ENCODE measurements around the gene EPHA2.

Gene EPHA2

DNA sequence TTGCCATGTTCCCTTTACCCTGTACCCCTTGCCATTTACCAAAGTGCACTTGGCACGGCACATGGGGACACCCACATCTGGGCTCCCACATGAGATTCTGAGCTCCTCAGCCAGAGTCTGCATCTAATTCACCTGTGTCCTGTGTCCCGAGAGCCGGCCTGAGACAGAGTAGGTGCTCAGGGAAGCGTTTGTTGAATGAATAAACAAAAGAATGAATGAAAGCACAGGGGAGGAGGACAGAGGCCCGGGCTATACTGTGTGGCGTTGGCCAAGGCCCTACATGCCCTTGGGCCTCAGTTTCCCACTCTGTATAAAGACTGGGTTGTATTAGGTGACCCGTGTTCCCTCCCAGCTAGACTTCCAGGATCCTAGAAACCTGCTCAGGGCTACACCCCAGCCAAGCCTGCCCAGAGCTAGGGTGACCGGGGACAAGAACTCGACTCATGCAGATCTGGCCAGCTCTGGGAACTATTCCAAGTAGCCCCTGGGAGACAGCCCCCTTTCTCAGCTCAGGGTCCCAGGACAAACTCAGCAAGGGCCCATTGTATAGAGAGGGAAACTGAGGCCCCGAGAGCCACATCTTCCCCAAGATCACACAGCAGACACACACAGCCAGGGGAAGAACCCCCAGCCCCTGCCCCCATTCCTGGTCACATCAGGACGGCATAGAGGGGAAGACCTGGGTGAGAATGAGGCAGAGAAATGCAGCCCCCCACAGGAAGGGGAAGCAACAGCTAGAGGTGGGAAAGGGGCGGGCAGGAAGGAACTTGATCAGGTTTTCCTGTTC is 6.0 kb downstream of the EPHA2 start:
- DNase-seq (ENCODE audit: low read depth) = no peak

DNA sequence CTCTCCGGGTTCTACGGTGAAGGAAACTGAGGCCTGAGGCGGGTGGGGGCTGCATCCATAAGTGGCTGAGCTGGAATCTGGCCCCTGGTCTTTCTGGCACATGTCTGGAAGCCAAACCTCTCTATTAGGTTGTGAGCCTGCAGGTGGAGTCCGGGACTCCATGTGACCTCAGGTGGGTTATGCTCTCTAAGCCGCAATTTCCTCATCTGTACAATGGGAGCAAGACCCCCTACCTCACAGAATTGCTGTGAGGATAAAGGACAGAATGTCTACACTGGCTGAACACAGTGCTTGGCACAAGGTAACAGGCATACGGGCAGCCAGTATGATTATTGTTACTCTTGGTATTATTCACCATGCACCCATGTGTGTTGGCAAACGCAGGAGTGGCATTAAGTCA is 6.7 kb downstream of the EPHA2 start:
- no peak for DNase-seq (ENCODE audit: low read depth)

DNA sequence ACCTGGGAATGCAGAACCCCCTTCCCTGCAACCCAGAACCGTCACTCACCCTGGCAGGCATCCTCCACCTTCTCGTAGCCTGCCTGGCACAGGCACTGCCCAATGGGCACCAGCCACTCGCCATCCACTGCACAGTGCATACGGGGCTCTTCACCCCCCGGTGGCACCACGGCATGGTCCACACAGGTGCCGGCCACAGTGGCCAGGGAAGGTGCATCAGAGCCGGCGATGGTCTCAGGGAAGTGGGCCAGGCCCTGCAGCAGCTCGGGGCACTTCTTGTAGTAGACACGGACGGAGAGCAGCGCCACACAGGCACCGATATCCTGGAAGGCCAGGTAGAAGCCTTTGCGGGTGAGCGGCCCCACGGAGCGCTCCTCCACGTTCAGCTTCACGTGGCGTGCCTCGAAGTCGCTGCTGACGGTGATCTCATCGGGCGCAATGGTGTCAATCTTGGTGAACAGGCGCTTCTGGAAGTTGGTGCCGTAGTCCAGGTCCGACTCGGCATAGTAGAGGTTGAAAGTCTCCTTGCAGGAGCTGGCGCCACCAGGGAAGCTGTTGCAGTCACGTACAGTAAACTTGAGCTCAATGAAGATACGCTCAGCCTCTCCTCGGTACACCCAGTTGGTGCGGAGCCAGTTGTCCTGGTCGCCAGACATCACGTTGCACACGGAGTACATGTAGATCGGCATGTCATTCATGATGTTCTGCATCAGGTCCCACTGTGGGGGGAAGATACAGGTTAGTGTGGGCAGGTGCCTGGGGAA is 7.4 kb downstream of the EPHA2 start:
- DNase-seq (ENCODE audit: low read depth) = no peak

DNA sequence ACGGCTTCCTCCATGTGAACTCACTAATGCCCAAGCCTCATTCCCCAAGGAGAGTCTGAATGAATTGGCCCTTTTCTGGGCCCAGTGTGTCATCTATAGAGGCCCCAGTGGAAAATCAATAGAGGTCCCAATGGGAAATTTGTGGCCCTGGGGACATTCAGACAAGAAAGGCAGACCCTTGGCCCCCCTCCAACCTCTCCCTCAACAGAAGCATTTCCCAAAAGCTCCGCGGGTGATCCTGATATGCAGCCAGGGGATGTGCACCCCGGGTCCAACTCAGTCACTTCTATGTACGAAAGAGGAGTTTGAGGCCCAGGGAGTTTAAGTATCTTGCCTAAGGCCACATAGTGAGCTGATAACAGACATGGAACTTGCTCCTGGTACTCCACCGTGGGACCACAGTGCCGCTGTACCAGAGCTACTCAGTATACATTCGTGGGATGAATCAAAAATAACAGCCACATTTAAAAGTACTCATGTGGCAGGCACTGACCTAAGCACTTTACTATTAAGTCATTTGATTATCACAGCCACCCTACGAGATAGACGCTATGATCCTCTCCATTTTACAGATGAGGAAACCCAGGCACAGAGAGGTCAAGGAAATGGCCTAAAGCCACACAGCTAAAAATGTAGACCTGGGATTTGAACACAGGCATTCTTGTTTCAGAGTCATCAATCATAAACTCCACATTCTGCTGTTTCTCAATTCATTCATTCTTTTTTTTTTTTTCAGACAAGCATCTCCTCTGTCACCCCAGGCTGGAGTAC is 8.5 kb downstream of the EPHA2 start:
- DNase-seq (ENCODE audit: low read depth) = no peak

DNA sequence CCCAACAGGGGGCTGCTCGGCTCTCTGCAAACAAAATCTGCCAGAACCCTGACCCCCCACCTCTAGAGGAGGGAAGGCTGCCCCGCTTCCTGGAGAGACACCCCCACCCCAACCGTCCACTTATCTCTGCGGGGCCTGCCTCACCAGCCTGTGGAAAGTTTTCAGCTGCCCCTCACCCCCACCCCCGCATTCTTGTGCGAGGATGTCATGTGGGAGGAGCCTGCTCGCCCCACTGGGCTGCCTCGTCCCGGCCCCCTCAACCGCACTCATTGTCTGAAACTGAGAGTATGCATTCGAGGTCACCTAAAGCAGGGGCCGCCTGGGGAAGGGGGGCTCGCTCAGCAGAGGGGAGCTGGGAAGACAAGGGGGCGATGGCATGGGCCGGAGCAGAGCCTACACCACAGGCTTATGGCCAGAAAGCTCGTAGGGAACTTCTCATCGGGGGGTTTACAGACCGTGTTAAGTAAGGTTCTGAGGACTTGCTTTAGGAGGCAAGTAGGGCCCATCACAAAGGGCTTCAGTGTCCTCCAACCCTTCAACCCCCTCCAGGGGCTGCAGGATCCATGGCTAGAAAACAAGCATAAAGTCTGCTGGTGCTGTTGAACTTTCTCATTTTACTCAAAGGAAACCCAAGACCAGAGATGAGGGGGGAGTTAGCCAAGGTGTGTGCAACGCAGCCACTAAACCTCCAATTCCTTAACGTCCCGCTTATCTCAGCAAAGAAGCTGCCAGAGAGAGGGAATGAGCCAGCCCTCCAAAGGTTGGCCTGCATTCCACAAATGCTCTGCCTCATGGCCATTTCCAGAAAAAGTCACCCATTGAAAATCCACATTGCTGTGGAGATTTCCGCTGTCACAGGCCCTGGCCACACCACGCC is 9.4 kb downstream of the EPHA2 start:
- DNase-seq (ENCODE audit: low read depth) = peak; percentile 94

DNA sequence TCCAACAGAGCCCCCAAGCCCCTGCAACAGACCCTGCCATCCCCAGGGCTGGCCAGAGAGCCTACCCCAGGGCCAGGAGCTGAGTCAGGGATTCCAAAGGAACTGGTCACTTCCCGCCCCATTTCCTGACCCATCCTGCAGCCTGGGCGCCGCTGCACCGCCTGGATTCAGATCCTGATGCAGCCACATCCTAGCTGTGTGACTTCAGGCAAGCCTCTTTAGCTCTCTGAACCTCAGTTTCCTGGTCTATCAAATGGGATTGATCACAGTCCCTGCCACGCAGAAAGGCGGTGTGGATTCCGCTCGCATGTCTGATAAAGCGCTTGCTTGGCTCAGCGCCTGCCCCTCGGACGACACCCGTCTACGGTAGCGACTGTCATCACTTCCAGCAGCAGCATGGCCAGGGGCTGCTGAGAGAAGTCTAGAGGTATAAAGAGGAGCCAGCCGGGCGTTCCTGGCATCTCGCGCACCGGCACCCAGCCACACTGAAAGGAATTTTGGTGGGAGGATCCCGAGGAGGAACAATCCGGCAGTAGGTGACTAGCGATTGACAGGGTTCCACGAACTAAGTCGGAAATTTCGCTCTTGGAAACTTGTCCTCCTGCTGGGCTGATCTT is 10.1 kb downstream of the EPHA2 start:
- DNase-seq (ENCODE audit: low read depth) = peak; percentile 84

DNA sequence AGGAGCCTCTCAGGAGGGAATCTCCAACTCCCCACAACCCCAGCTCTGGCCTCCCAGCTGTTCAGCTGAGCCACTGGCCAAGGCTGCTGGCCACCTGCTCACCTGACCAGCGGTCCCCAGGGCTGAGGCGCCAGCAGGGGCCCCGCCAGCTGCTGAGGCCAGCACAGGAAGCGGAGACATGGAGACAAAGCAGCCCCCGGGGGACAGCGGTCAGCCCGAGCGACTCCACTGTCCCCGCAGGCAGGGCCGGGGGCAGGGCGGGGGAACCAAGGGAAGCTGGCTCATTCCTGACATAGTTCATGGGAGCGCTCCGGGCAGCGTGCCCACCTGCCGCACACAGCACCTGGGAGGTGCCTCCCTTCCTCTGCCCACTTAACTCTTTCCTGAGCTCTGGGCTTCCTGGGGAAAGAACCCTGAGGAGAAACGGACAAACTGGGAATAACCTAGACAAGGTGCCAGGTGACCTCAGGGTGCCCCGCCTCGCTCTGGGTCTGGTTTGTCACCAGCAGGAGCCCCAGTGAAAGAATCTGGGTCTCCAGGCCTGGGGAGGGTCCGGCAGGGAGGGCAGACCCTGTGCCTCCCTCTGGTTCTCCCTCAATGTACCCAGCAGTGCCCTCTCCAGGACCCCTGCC is 10.7 kb downstream of the EPHA2 start:
- no peak for DNase-seq (ENCODE audit: low read depth)

DNA sequence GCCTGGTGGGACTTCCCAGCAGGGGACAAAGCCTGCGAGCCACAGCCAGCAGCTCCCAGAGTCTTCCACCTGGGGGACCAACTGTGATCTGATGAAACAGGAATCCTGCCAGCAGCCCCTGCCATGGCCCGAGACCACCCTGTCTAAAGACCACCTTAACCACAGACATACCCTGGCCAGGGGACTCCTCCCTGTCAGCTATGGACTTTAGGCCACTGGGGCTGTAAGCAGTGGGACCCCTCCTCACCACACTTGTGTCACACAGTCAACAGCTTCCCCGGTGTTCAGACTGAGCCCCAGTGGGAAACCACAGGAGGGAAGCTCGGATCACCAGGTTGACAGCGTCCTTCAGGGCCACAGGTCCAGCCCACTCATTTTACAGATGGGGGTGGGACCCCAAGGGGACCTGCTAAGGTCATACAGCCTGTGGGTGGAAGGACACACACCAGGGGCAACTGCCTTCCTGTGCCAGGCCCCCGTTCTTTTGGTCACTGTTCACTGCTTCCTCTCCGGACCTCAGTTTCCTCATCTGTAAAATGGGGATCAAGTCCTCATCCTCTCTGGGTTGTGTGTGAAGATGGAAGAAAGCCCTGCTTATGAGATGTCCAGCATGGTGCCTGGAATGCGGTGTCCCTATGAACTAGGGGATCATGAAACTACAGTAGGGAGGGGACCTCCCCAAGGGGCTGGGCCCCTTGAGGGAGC is 11.4 kb downstream of the EPHA2 start:
- no peak for DNase-seq (ENCODE audit: low read depth)

DNA sequence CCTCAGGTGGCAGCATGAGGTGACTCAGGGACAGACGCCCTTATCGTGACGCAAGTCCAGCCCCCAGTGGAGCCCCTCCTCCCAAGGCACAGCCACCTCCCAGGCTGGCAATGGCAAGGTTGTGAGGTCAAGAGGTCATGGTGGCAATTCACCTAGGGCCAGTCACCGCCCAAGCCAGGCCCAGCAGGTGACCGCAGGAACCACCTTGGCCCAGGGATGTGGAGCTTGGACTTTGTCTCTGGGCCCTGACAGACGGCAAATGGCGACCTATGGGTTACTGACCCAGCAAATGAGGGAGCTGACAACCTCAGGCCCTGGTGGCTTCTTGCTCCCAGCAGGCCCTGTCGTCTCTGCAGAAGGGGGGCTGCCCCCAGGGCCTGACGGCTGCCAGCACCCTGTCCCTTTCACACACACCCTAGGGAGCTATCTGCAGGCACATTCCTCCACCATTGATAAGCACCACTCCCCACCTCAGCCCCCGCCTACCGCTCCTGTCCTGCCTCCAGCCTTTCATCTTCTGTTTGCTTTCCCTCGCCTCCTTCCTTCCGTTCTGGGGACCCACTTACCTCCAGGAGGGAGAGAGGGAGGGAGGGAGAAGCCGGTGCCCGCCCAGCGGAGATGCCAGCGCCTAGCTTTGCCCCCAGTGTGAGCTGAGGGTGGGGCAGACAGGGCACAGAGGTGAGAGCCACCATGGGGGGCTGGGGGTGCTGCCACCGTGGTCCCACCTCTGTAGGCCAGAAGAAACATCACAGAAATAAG is 12.1 kb downstream of the EPHA2 start:
- no peak for DNase-seq (ENCODE audit: low read depth)

DNA sequence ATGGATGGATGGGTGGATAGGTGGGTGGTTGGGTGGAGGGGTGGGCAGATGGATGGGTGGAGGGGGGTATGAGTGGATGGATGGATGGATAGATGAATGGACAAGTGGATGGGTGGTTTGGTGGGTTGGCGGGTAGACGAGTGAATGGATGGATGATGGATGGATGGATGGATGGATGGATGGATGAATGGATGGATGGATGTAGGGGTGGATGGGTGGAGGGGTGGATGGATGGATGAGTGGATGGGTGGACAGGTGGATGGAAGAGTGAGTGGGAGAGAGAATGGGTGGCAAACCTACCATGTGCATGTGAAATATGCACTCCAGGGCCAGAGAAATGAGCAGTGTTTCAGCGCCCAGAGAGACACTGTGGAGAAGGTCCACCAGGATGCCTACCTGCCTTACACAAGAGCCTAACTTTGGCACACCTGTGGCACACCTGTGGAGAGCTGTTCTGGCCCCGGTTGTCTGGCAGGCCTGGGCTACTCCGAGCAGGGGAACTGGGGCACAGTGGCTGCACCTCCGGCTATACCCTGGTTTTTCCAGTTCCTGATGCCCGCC is 12.8 kb downstream of the EPHA2 start:
- no peak for DNase-seq (ENCODE audit: low read depth)

DNA sequence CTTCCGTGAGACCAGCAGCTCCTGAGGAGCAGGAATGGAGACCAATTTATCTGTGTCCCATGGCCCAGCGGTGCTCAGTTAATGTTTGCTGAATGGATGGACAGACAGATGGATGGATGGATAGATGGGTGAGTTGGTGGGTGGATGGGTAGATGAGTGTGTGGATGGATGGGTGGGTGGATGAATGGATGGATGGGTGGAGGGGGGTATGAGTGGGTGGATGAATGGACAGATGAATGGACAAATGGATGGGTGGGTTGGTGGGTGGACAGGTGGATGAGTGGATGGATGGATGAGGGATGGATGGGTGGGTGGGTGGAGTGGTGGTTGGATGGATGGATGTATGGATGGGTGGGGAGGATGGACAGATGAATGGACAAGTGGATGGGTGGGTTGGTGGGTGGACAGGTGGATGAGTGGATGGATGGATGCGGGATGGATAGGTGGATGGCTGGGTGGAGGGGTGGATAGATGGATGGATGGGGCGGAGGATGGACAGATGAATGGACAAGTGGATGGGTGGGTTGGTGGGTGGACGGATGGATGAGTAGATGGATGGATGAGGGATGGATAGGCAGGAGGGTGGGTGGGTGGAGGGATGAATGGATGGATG is 13.4 kb downstream of the EPHA2 start:
- no peak for DNase-seq (ENCODE audit: low read depth)

DNA sequence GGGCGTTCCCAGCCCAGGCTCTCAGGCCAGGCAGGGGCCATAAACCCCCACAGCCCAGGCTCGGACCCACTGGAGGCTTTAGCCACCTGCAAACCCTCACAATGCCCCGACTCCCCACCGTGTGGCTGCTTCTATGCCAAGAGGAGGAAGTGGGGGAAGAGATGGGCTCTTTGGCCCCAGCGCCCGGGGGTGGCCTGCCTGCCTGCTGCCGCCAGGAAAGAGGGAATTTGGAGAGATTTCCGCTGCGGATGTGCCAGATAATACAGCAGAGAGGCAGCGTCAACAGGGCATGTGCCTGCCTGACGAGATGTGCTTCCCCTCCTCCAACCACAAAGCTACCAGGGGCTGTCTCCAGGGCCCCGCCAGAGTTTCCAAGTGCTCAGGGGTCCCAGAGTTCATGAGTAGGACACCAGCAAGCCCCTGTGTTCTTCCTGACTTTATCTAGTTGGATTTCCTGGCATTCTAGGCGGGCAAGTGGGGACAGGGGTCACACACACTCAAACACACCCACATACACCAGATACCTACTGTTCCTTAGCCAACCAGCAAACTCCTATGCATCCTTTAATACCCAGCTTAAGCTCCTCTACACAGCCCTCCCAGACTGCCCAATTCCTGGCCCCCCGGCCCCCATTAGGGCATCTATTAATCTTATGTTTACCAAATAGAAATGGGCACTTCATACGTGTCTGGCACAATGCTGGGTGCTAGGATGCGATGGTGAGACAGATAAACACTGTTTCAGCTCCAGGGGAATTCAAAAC is 14.1 kb downstream of the EPHA2 start:
- peak; percentile 44 for DNase-seq (ENCODE audit: low read depth)

DNA sequence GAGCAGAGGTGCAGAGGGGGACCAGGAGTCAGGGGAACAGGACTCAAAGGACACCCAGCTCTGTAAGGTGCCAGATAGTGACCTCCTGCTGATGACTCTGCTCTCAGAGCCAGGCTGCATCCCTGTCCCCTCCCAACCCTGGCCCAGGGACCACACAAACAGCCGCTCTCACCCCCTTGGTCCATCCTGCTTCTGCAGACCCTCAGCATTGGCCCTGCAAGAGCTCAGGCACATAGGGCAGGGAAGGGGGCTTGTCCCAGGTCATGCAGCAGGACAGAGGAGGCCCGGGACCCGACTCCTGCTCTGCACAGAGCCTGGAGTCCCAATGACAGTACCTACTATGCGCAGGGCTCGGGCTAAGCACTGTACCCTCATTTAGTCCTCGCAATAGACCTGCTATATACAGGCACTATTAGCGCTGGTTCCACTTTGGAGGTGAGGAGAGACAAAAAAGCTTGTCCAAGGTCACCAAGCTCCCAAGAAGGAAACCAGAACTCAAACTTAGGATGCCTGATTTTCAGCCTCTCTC is 15.7 kb downstream of the EPHA2 start:
- DNase-seq (ENCODE audit: low read depth) = no peak

DNA sequence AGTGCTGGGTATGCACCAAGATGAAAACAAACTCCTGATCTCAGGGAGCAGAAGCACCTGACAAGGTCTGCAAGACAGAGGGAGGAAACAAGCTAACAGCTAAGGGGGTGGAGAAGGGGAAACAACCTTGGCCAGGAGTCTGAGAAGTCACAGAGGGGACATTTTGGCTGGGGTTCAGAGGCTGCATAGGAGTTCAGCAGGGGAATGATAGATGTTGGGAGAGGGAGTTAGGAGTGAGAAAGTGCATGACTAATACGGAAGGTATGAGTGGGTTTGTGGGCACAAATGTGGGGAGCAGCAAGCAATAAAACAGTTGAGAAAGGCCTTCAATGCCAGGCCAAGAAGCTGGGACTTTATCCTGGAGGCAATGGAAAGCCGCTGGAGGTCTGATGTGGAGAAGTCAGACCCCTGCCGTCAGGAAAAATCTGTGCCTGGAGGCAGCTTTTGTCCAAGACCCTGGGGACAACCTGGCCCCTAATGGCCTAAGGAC is 16.4 kb downstream of the EPHA2 start:
- peak; percentile 97 for DNase-seq (ENCODE audit: low read depth)

DNA sequence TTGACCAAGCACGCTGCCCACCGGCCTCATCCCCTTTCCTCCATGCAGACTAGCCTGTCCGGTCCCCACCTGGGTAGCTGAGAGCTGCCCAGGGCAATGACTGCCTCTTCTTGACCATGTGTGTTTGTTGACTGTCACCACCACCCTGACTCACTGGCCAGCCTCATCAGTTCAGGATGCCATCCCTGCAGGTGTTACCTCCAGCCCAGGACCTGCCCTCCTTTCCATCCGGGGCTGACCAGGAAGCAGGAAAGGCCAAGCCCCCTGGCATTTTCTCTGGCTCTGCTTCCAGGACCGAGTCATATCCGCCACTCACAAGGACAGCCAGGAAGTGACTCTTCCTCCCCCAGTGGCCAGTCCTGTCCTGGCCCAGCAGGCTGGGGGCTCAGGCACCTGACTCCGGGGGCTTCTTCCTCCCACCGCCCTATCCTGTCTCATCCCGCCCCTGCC is 17.1 kb downstream of the EPHA2 start:
- DNase-seq (ENCODE audit: low read depth) = no peak

DNA sequence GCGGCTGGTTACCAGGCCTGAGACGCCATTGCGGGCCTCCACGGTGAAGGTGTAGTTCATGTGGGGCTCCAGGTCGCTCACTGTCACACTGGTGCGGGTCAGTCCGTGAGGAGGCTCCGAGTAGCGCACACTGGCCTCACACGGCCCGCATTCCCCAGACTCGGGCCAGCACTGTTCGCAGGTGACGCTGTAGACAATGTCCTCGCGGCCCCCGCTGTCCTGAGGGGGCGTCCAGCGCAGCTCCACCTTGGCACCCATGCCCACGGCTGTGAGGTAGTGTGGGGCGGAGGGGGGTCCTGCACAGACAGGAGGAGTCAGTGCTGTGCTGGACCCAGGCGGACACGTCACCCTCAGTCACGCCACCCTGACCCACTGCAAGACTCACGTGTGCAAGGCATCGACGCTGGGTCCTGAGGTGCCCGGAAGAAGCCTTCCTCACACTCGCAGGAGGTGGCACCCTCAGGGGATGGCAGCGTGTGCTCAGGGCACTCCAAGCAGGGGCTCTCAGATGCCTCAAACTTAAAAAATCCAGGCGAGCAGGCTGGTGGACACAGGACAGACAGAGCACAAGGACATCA is 17.9 kb downstream of the EPHA2 start:
- DNase-seq (ENCODE audit: low read depth) = no peak

DNA sequence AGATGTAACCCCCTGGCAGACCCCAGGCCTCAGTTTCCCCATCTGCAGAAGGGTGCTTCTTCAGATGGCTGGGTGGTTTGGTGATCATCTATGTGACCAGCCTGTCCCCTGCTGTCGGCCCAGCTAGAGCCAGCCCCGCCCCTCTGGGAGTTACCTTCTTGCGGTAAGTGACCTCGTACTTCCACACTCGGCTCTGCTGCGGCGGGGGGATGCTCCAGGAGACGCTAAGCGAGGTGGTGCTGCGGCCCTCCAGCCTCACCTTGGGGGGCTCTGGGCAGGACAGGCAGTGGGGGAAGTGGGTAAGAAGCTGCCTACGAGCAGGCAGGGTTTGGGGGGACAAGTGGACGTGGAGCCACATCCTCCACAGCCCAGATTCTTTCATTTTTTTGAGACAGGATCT is 20.4 kb downstream of the EPHA2 start:
- no peak for DNase-seq (ENCODE audit: low read depth)
